Endodermal cell (in vitro differentiated cells): ENCODE data around the gene PTPRN2. TPM values are rescaled to one million over a fixed set of nuclear protein-coding genes. Genes with fewer than 3 reads are reported as not detected.
"Not testable (repeated sequence)": the region's sequence is repeated elsewhere in the genome, so short reads cannot be mapped to it uniquely, and the experiment has no call there.

ENCODE experiments used
- DNase-seq: peaks from one replicate; pipeline ENCODE4 v3.0.0-alpha.2; 2017
- H3K27ac ChIP-seq: 2 replicates; pipeline ENCODE4 v1.5.1; 2013; ENCODE audit warnings: mild to moderate bottlenecking, low read depth, low read length, moderate library complexity
- H3K27me3 ChIP-seq: 2 replicates; pipeline ENCODE4 v1.6.1; 2013; ENCODE audit warnings: mild to moderate bottlenecking, low read length, moderate library complexity; ENCODE audit not compliant: insufficient read depth, control insufficient read depth, poor library complexity, severe bottlenecking
- H3K36me3 ChIP-seq: 2 replicates; pipeline ENCODE4 v1.7.0; 2013; ENCODE audit warnings: mild to moderate bottlenecking, low read length, moderate library complexity; ENCODE audit not compliant: control insufficient read depth, insufficient read depth
- H3K4me1 ChIP-seq: one replicate; pipeline ENCODE4 v1.7.0; 2013; ENCODE audit warnings: low read length; ENCODE audit not compliant: control insufficient read depth, insufficient read depth
- H3K4me3 ChIP-seq: 2 replicates; pipeline ENCODE4 v1.5.1; 2013; ENCODE audit warnings: mild to moderate bottlenecking, low read length, moderate library complexity
- H3K9ac ChIP-seq: 2 replicates; pipeline ENCODE4 v1.6.1; 2013; ENCODE audit warnings: mild to moderate bottlenecking, low read length, moderate library complexity; ENCODE audit not compliant: poor library complexity, severe bottlenecking; ENCODE audit errors: extremely low read depth
- H3K9me3 ChIP-seq: 2 replicates; pipeline ENCODE4 v1.6.1; 2013; ENCODE audit warnings: mild to moderate bottlenecking, low read length, moderate library complexity; ENCODE audit not compliant: control insufficient read depth
- H3K27ac Mint-ChIP-seq: 2 replicates; pipeline ENCODE4 v1.8.0; 2020; ENCODE audit warnings: mixed read lengths
- H3K27me3 Mint-ChIP-seq: 2 replicates; pipeline ENCODE4 v1.8.0; 2021; ENCODE audit warnings: mild to moderate bottlenecking, mixed read lengths; ENCODE audit not compliant: insufficient read depth
- H3K36me3 Mint-ChIP-seq: 2 replicates; pipeline ENCODE4 v1.8.0; 2020; ENCODE audit warnings: low read depth, mixed read lengths
- H3K4me1 Mint-ChIP-seq: 2 replicates; pipeline ENCODE4 v1.8.0; 2020; ENCODE audit warnings: mixed read lengths
- H3K4me3 Mint-ChIP-seq: 2 replicates; pipeline ENCODE4 v1.8.0; 2020; ENCODE audit warnings: mild to moderate bottlenecking, moderate library complexity, mixed read lengths
- H3K9me3 Mint-ChIP-seq: 2 replicates; pipeline ENCODE4 v1.8.0; 2020; ENCODE audit warnings: mild to moderate bottlenecking, mixed read lengths
- whole genome bisulfite sequencing, 2 experiments: methylation state at CpG; one replicate each; pipeline versions ENCODE4 v1.1.5 to v1.1.7; 2013; ENCODE audit warnings: missing lambda C conversion rate in 2 of 2, mixed read lengths in 1 of 2; ENCODE audit not compliant: insufficient coverage in 1 of 2, insufficient read length in 1 of 2; 5-methylcytosine and 5-hydroxymethylcytosine counted together
- total RNA-seq, 2 donors: library from RNA; stranded (reverse); fragmentation: NEBNext Ultra II Directional in 1 of 2; extraction: Animal tissue kit (Norgen Biotek cat#: 25700) in 1 of 2; gene quantifications; 2 replicates in 1 of 2; 3 replicates in 1 of 2; pipeline ENCODE4 v1.2.1, GENCODE V29; 2021
- TF ChIP-seq, protein P1 (sequence below): fragments of 200-600 bp; sonication (generic); conservative IDR thresholded peaks from 2 replicates; pipeline ENCODE4 v1.5.0; 2021; ENCODE audit warnings: antibody characterized with exemption, mild to moderate bottlenecking

PTPRN2 gene
- total RNA-seq, 2 donors from 2014 or later: 0.69 to 1.2 TPM

DNA sequence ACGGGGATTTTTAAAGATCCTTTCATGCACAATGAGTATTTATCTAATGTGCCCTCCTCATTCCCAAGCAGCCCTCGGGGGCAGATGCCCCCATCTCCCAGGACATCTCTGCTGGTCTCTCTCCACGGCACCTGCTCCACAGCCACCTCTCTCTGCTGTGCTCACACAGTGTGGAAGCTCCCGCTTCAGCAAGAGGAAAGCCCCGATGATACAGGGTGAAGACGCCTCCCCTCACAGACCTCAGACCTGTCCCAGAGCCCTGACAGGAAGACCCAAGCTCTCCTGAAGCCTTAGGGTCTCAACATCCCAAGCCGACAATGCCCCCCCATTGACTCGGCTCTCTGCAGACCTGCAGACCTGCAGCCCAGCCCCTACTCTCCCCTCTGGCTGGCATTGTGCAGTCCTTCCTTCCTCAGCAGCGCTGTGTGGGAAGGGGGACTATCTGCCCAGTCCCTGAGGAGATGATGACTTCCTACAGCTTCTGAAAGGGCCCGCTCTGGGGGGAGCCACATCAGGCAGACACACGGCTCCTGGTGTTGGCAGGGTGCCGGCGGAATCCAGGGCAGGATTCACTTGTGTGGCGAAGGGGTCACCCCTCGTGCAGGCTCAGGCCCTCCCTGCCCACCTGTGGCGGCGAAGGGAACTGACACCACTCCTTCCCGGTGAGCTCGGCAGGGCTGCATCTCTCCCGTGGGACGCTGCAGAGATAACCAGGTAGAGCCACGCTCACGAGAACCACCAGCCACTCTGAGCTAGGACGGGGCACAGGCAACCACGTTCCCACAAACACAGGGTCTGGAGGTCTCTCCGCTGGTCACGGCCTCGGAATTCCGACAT is 61.8 kb downstream of the PTPRN2 start:
- H3K36me3 ChIP-seq: no peaks in the 10 kb centered on the region
- no peaks in the 10 kb centered on the region for H3K27me3 Mint-ChIP-seq
- H3K9me3 Mint-ChIP-seq: peaks cover 20% of the 10 kb centered on the region
- peaks cover 4% of the 10 kb centered on the region for H3K36me3 Mint-ChIP-seq
- H3K9ac ChIP-seq: no peak overlapping the region
- H3K4me3 Mint-ChIP-seq: no peak overlapping the region
- H3K27ac Mint-ChIP-seq: no peak overlapping the region
- H3K9me3 ChIP-seq: peaks cover 75% of the 10 kb centered on the region
- H3K4me1 ChIP-seq: no peaks in the 10 kb centered on the region
- H3K27ac ChIP-seq: no peak overlapping the region
- DNase-seq: peak; percentile 60
- no peaks in the 10 kb centered on the region for H3K27me3 ChIP-seq
- WGBS, 2 experiments: 78 to 84% methylated on average over 18 to 29 of the region's 29 CpGs
- H3K4me3 ChIP-seq: no peak overlapping the region
- TF ChIP-seq, protein P1, sequence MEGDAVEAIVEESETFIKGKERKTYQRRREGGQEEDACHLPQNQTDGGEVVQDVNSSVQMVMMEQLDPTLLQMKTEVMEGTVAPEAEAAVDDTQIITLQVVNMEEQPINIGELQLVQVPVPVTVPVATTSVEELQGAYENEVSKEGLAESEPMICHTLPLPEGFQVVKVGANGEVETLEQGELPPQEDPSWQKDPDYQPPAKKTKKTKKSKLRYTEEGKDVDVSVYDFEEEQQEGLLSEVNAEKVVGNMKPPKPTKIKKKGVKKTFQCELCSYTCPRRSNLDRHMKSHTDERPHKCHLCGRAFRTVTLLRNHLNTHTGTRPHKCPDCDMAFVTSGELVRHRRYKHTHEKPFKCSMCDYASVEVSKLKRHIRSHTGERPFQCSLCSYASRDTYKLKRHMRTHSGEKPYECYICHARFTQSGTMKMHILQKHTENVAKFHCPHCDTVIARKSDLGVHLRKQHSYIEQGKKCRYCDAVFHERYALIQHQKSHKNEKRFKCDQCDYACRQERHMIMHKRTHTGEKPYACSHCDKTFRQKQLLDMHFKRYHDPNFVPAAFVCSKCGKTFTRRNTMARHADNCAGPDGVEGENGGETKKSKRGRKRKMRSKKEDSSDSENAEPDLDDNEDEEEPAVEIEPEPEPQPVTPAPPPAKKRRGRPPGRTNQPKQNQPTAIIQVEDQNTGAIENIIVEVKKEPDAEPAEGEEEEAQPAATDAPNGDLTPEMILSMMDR: peak; percentile 51
- no peaks in the 10 kb centered on the region for H3K4me1 Mint-ChIP-seq

DNA sequence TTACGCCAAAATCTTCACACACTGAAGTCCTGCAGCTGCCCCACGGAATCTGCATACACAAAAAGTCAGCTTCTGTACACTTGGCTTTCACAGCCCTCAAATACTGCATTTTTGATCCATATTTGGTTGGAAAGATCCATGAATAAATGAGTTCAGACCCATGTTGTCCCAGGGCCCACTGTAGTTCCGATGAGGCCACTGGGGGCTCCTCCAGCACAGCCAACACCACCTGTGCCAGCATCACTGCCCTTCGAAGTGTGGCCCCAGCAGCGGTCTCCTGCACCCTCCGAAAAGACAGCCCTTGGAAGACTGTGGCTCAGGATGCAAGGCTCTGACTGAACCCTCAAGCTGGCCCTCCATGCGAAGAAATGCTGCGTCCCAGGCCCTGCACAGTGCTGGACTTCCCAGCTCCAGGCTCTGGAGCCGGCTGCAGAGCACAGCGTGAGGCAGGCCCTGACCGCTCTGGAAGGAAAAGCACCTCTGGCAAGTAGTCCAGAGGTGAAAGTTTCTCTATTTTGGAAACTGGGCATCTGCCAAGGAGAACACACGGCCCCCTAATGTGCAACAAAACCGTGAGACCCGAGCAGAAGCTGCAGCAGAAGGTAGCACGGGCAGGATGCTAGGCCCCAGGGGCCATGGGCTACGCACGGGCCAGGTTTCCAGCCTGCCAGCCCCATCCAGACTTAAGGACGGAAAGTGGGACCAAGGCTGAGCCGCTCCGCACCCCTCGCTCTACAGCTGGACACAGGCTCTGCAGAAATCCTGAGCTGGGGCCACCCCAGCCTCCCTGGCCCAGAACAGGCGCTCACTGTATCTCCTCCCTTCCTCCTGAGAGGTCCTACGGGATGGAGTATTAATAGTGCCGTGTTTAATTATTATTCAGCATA is 62.6 kb downstream of the PTPRN2 start:
- no peaks in the 10 kb centered on the region for H3K4me1 ChIP-seq
- no peaks in the 10 kb centered on the region for H3K27me3 ChIP-seq
- Mint-ChIP-seq H3K9me3 (peaks cover 28% of the 10 kb centered on the region), H3K27me3 (no peaks in the 10 kb centered on the region), H3K4me3 (no peak overlapping the region), H3K4me1 (no peaks in the 10 kb centered on the region), H3K36me3 (peaks cover 4% of the 10 kb centered on the region), H3K27ac (no peak overlapping the region)
- no peak overlapping the region for H3K4me3 ChIP-seq
- no peak overlapping the region for H3K9ac ChIP-seq
- H3K36me3 ChIP-seq: no peaks in the 10 kb centered on the region
- no peak overlapping the region for H3K27ac ChIP-seq
- WGBS, 2 experiments: 76 to 77% methylated on average over 13 to 24 of the region's 24 CpGs
- peaks cover 77% of the 10 kb centered on the region for H3K9me3 ChIP-seq
- DNase-seq: no peak
- TF ChIP-seq, protein P1: no peak

DNA sequence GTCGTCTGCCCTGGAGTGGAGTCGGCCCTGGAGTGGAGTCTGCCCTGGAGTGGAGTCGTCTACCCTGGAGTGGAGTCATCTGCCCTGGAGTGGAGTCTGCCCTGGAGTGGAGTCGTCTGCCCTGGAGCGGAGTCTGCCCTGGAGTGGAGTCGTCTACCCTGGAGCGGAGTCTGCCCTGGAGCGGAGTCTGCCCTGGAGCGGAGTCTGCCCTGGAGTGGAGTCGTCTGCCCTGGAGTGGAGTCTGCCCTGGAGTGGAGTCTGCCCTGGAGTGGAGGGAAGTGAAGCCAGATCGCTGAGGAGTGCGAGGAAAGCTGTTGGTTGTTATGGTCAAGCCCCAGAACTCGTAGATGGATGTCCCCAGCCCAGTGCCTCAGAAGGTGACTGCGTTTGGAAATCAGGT is 63.3 kb downstream of the PTPRN2 start:
- H3K27ac ChIP-seq, H3K36me3 ChIP-seq, H3K4me3 Mint-ChIP-seq, H3K27ac Mint-ChIP-seq, H3K4me1 ChIP-seq, H3K27me3 Mint-ChIP-seq, H3K9ac ChIP-seq, H3K27me3 ChIP-seq, H3K4me1 Mint-ChIP-seq, H3K4me3 ChIP-seq, H3K36me3 Mint-ChIP-seq: not testable (repeated sequence)
- H3K9me3 Mint-ChIP-seq: peaks cover 28% of the 10 kb centered on the region
- peak; percentile 69 for DNase-seq
- WGBS, 2 experiments: 65 to 75% methylated on average over 4 to 11 of the region's 14 CpGs
- peaks cover 77% of the 10 kb centered on the region for H3K9me3 ChIP-seq

DNA sequence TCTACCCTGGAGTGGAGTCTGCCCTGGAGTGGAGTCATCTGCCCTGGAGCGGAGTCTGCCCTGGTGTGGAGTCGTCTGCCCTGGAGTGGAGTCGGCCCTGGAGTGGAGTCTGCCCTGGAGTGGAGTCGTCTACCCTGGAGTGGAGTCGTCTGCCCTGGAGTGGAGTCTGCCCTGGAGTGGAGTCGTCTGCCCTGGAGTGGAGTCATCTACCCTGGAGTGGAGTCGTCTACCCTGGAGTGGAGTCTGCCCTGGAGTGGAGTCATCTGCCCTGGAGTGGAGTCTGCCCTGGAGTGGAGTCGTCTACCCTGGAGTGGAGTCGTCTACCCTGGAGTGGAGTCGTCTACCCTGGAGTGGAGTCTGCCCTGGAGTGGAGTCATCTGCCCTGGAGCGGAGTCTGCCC is 63.7 kb downstream of the PTPRN2 start:
- H3K36me3 ChIP-seq, H3K4me3 Mint-ChIP-seq, H3K27ac ChIP-seq, H3K9ac ChIP-seq, H3K27ac Mint-ChIP-seq, H3K36me3 Mint-ChIP-seq, DNase-seq, H3K4me3 ChIP-seq, H3K4me1 ChIP-seq, H3K27me3 ChIP-seq, H3K27me3 Mint-ChIP-seq, H3K4me1 Mint-ChIP-seq: not testable (repeated sequence)
- H3K9me3 Mint-ChIP-seq: peaks cover 28% of the 10 kb centered on the region
- WGBS, 2 experiments: no CpG with 5 or more reads among the region's 11 CpGs
- H3K9me3 ChIP-seq: peaks cover 77% of the 10 kb centered on the region

DNA sequence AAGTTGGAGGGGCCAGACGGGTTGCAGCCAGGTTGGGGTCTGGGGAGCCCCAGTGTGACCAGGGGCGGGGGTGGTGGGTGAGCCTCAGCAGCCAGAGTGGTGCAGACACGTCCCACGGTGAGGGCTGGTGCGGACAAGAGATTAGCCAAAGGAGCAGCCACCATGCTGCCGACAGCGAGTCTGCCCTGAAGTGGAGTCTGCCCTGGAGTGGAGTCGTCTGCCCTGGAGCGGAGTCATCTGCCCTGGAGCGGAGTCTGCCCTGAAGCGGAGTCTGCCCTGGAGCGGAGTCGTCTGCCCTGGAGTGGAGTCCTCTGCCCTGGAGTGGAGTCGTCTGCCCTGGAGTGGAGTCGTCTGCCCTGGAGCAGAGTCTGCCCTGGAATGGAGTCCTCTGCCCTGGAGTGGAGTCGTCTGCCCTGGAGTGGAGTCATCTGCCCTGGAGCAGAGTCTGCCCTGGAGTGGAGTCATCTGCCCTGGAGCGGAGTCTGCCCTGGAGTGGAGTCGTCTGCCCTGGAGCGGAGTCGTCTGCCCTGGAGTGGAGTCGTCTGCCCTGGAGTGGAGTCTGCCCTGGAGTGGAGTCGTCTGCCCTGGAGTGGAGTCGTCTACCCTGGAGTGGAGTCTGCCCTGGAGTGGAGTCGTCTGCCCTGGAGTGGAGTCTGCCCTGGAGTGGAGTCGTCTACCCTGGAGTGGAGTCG is 64.3 kb downstream of the PTPRN2 start:
- H3K4me3 ChIP-seq, DNase-seq, H3K4me1 Mint-ChIP-seq, H3K4me3 Mint-ChIP-seq, H3K27me3 ChIP-seq, H3K4me1 ChIP-seq, H3K27ac Mint-ChIP-seq, H3K27ac ChIP-seq, H3K9ac ChIP-seq, H3K36me3 ChIP-seq, H3K27me3 Mint-ChIP-seq, H3K36me3 Mint-ChIP-seq: not testable (repeated sequence)
- WGBS, 2 experiments: 87 to 91% methylated on average over 5 to 21 of the region's 26 CpGs
- peaks cover 28% of the 10 kb centered on the region for H3K9me3 Mint-ChIP-seq
- H3K9me3 ChIP-seq: peaks cover 79% of the 10 kb centered on the region
